Measurements from ENCODE around the gene PLEKHN1.
"Not testable (repeated sequence)": the region's sequence is repeated elsewhere in the genome, so short reads cannot be mapped to it uniquely, and the experiment has no call there.

Gene PLEKHN1

GRCh38 chr1:942864-943533, 23.3 kb upstream of the PLEKHN1 start:
- DNase-seq: no peak

DNA sequence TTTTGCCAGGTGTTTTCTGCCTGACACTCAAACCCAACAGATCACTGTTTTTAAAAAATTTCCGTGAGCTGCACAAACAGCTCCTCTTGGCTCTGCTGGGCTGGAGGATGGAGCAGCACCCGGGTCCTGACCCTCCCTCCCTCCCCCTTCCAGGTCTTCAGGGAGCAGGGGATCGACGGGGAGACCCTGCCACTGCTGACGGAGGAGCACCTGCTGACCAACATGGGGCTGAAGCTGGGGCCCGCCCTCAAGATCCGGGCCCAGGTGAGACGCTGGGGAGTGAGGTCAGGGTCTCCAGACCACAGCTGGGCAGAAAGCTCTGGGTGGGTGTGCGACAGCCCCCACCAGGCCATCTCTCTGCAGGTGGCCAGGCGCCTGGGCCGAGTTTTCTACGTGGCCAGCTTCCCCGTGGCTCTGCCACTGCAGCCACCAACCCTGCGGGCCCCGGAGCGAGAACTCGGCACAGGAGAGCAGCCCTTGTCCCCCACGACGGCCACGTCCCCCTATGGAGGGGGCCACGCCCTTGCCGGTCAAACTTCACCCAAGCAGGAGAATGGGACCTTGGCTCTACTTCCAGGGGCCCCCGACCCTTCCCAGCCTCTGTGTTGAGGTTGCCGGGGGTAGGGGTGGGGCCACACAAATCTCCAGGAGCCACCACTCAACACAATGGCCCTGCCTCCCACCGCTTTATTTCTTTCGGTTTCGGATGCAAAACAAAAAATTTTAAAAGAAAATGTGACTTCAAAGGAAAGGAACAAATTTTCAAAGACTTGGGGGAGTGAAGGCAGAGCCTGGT, 22.5 kb upstream of the PLEKHN1 start:
- no peak for DNase-seq

DNA sequence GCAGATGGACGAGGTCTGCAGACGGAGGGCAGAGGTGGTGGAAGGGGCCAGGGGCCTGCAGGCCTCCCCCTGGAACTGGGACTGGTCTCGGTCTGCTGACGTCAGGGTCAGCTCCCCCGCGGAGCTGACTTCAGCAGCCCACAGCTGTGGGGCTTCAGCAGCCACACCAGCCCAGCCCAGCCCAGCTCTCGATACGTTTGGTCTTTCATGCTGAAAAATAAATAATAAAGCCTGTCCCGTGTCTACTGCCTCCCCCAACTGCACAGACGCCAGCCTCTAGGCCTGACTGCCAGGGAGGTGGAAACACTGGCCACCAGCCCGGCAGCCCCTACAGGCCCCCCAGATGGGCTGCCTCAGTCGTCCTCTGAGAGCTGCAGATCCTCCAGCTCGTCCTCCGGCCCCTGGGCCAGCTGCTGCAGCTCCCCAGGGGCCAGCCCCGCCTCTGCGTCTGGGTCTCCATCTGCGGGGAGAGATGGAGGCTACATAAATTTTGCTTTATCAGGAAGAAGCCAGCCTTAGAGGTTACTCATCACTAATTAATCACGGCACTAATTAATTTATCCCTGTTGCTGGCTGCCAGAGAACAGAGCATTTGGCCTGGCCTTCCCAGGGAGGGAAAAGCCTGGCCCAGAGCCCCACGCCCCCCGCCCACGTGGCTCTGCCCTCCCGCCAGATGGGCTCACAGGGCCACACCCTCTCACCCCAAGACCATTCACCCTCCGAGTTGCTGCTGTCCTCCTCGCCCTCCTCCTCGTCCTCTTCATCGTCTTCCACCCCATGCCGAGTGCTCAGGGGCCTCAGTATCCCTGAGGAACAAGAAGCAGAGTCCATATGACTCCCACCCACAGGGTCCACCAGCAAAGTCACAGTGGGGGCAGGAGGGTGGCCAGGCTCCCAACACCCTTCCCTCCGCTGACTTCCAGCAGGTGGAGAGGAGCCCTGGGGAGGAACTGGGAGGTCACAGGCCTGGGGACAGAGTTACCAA, 21.6 kb upstream of the PLEKHN1 start:
- DNase-seq: no peak

DNA sequence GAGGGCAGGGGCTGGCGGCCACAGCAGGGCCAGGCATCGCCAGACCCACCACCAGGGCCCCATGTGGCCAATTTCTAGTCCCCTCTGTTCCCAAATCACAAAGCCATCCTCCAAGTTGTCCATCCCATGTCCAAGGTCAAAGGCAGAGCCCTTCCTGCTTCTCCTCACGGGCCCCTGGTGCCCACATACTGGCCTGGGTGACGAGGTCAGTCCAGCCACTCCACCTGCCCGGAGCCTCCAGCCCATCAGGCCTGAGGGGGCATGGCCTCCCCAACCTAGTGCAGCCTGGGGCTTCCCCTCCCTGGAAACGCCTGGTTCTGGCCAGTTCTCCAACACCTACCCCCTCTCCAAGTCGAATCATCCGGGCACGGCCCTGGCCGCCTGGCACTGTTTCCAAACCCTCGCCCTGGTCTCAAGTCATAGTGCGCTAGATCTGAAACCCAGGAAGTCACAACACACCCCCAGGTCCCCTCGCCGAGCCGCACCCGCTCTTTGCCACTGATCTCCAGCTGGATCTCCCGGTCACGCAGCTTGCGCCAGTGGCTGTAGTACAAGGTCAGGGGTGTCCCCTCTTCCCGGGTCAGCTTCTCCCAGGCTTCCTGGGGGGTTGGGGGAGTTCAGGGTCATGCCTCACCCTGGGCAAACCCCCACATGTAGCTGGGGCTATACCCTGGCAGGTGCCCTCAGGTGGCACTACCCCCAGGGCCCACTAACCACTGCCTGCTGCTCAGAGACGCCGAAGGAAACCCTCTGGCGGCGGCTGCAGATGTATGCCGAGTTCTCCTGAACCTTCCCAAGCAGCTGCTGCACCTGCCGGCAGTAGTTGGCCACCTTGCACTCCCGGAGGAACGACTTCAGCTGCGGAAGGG, 20.4 kb upstream of the PLEKHN1 start:
- DNase-seq: no peak

DNA sequence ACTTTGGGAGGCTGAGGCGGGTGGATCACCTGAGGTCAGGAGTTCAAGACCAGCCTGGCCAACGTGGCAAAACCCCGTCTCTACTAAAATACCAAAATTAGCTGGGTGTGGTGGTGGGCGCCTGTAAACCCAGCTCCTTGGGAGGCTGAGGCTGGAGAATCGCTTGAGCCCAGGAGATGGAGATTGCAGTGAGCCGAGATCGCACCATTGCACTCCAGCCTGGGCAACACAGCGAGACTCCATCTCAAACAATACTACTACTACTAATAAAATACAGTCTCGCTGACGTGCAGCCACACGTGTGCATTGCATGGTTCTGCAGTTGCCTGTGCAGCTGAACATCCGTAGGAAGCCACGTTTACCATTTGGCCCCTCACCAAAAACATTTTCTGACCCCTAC, 19.5 kb upstream of the PLEKHN1 start:
- not testable (repeated sequence) for DNase-seq

DNA sequence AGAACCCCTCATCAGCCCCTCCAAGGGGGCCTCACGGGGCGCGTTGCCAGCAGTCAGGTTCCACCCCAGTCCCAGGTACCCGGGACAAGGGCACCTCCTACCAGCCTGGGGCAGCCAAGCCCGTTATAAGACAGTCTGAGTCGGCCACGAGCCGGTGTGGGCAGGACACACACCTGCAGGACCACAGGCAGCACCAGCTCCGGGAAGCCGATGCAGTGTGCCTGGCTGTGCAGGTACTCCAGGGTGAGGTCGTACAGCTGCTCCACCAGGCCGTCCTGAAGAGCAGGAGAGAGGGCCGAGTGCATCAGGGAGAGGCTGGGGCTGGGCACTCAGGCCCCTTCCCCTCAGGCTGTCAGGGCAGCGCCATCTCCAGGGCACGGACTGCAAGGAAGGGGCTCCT, 18.3 kb upstream of the PLEKHN1 start:
- no peak for DNase-seq

- DNase-seq: no peak
Measured at GRCh38 chr1:950268-950667, 16.0 kb upstream of the PLEKHN1 start.

GRCh38 chr1:950881-951280, 15.4 kb upstream of the PLEKHN1 start:
- DNase-seq: no peak

GRCh38 chr1:951364-951763, 14.9 kb upstream of the PLEKHN1 start:
- no peak for DNase-seq

DNA sequence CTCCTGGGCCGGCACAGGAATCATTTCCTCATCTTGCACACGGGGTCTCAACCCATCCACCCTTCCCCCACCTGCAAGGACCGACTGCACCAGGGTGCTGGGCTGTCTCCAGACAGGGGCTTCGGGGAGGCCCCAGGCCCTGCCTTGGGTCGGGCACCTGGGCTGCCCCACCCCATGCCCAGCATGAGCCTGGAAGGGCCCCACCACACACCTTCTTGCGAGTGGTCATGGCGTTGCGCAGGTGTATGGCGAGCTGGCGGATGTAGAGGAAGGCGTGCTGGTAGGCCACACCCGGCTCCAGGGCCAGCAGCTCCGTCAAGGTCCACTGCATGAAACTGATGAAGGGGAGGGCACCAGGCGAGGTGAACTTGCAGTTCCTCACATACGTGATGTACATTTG, 14.1 kb upstream of the PLEKHN1 start:
- no peak for DNase-seq

DNA sequence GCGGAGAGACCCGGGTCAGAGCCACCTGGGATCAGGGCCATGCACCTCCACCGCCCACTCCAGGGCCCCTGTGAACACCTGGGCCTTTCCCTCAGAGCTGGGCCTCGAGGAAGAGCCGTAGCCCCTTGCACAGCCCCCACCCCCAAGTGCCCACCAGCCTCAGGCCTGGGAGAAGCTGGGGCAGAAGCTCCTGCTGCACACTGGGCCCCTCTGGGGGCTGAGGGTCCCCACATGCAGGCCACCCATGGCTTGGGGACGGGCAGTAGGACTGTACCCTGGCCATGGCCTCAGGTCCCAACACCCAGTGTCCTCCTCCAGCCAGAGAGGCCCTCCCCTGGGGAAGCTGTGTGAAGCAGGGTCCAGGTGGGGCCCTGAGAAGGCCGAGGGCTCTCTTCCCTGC, 13.7 kb upstream of the PLEKHN1 start:
- DNase-seq: no peak

- no peak for DNase-seq
Measured at GRCh38 chr1:953524-954320, 12.6 kb upstream of the PLEKHN1 start.

- no peak for DNase-seq
Measured at GRCh38 chr1:954927-955326, 11.4 kb upstream of the PLEKHN1 start.

DNA sequence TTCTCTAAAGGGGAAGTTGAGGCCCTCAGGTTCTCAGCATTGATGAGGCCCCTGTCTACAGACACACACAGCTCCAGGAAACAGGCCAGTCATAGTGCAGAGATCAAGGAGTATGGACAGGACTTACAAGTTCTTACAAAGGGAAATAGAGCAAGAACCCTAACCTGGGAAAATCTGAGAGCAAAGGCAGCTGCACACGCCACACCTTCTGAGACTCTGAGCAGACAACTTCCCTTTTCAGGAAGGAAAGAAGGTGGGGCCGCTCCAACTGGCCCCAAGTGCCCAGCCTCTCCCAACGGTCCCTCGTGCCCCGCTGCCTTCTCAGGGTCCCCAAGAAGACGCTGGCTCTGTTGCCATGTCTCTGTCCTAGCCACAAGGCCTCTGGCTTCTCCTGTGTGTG, 10.8 kb upstream of the PLEKHN1 start:
- DNase-seq: peak in 1 of 2 donors; percentile 10

DNA sequence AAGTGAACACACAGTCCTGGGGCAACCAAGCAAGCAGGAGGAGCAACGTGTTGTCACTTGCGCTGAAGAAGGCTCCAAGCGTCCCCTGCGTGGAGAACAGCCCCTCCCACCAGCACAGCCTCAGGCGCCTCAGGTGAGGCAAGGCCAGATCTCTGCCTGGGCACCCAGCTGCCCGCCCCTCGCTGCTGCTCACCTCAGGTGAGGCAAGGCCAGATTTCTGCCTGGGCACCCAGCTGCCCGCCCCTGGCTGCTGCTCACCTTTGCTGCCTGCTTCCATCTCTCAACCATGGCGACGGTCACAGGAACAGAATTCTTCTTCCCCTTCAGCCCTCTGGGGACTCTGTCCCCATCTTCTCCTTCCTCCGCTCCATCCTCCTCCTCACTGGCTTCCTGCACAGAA, 9.6 kb upstream of the PLEKHN1 start:
- DNase-seq: no peak

GRCh38 chr1:958823-959730, 7.2 kb upstream of the PLEKHN1 start, which contains the start of gene NOC2L:
NOC2L (minus strand) TSS chr1:959256; CDS start chr1:959240, 16 bp downstream.
- DNase-seq: peak; percentile 78 to 97

- no peak for DNase-seq
Measured at GRCh38 chr1:959731-960362, 6.4 kb upstream of the PLEKHN1 start.

DNA sequence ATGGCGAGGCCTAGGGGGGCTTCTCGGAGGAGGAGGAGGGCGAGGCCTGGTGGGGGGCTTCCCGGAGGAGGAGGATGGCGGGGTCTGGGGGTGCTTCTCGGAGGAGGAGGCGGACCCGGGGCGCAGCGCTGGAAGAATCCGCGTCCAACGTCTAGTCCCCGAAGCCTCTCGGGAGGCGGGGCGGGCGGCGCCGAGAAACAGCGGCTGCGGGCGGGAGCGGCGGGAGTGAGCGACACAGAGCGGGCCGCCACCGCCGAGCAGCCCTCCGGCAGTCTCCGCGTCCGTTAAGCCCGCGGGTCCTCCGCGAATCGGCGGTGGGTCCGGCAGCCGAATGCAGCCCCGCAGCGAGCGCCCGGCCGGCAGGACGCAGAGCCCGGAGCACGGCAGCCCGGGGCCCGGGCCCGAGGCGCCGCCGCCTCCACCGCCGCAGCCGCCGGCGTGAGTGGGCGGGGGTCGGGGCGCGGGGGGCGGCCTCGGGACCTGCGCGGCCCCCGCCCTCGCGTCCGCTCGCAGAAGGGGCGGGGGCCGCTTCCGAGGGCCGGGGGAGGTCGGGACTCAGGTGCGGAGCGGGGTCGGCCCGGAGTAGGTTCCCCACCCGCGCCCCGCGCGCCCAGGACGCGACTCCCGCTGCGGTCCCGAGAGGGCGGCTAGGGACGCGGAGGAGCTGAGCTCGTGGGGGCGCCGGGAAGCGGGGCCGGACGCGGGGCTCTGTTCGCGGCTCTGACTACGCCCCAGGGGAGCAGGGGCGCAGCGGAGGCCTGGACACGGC, 5.7 kb upstream of the PLEKHN1 start, which contains the start of gene KLHL17:
KLHL17 (plus strand) TSS at position 222 of the 769 bp plus-strand sequence; CDS start at position 332, 110 bp downstream.
- peak; percentile 51 to 81 for DNase-seq

Data from inflammatory macrophage treated with lipopolysaccharide for 1 hour (primary cell).